HCT116 (cell line): ENCODE measurements around the gene SPDYE16. TPM values are rescaled to one million over a fixed set of nuclear protein-coding genes. Genes with fewer than 3 reads are reported as not detected.

Source experiments
- ATAC-seq: fragments of 200-7000 bp; cut with Tn5 transposase; 2 replicates; pipeline ENCODE4 v1.9.1; 2020; ENCODE audit warnings: mild to moderate bottlenecking, moderate library complexity
- BruUV-seq: library from RNA; stranded (reverse); fragments of 400-500 nt; replicated peaks from 2 replicates; lab custom pipeline; 2021; lab: Mats Ljungman, UMichigan
- CTCF ChIA-PET: fragments of 300-600 bp; sonication (Branson Sonifier 250); formaldehyde crosslinking; loops from one replicate; lab custom pipeline; 2021; ENCODE audit warnings: antibody characterized with exemption; lab: Charles Lee
- POLR2A ChIA-PET: fragments of 300-600, 350-600 bp; sonication (Branson Sonifier 250); formaldehyde crosslinking; loops from one replicate; lab custom pipeline; 2021; ENCODE audit warnings: antibody characterized with exemption; lab: Charles Lee
- RAD21 ChIA-PET, 2 experiments: fragments of 300-600 bp; sonication (Branson Sonifier 250); formaldehyde crosslinking; loops; one replicate each; lab custom pipeline; 2023; ENCODE audit warnings: low total read pairs in 2 of 2; ENCODE audit not compliant: uncharacterized antibody in 2 of 2, unreplicated experiment in 2 of 2, low non-redundant PET in 1 of 2; lab: Charles Lee
- DNase-seq: peaks from one replicate; pipeline ENCODE4 v3.0.0-alpha.2; 2010; ENCODE audit warnings: low read depth, low spot score
- H2AFZ ChIP-seq: fragments of 200-600 bp; shearing (Covaris generic), sonication (generic); 2 replicates; pipeline ENCODE4 v1.6.1; 2017; ENCODE audit warnings: low read depth, mixed run types, mixed read lengths, antibody characterized with exemption, low read length; ENCODE audit not compliant: poor library complexity, severe bottlenecking
- H3K27ac ChIP-seq: 2 replicates; pipeline ENCODE4 v1.5.1; 2012; ENCODE audit warnings: low read depth, low read length
- H3K27me3 ChIP-seq: fragments of 200-600 bp; sonication (generic); 2 replicates; pipeline ENCODE4 v1.6.1; 2016; ENCODE audit warnings: mixed run types, low read length, mixed read lengths; ENCODE audit not compliant: insufficient read depth
- H3K36me3 ChIP-seq, 2 experiments: fragments of 200-500 bp in 1 of 2; fragments of 200-600 bp in 1 of 2; sonication (Bioruptor generic) in 1 of 2; sonication (generic) in 1 of 2; 2 replicates each; pipeline versions ENCODE4 v1.5.1 to v1.6.1; 2014 to 2016; ENCODE audit warnings: low read length in 2 of 2, inconsistent platforms in 1 of 2, mixed read lengths in 1 of 2, mixed run types in 1 of 2; ENCODE audit not compliant: insufficient read depth in 2 of 2, control insufficient read depth in 1 of 2
- H3K4me1 ChIP-seq, 2 experiments: fragments of 200-600 bp in 1 of 2; sonication (generic) in 1 of 2; 2 replicates each; pipeline versions ENCODE4 v1.5.1 to v1.6.1; 2012 to 2017; ENCODE audit warnings: low read length in 2 of 2, inconsistent platforms in 1 of 2, mild to moderate bottlenecking in 1 of 2, mixed read lengths in 1 of 2, mixed run types in 1 of 2, moderate library complexity in 1 of 2; ENCODE audit not compliant: insufficient read depth in 2 of 2, control insufficient read depth in 1 of 2
- H3K4me2 ChIP-seq: fragments of 200-600 bp; sonication (generic); 2 replicates; pipeline ENCODE4 v1.6.1; 2017; ENCODE audit warnings: mixed run types, low read length, mixed read lengths
- H3K4me3 ChIP-seq, 2 experiments: fragments of 200-600 bp in 1 of 2; sonication (generic) in 1 of 2; replicated peaks in 1 of 2; 2 replicates each; pipeline ENCODE4 v1.5.1; 2011 to 2016; ENCODE audit warnings: low read length in 2 of 2, control low read depth in 1 of 2, low read depth in 1 of 2, mild to moderate bottlenecking in 1 of 2, mixed read lengths in 1 of 2, mixed run types in 1 of 2
- H3K79me2 ChIP-seq: fragments of 200-600 bp; sonication (generic); 2 replicates; pipeline ENCODE4 v1.6.1; 2017; ENCODE audit warnings: mild to moderate bottlenecking, mixed run types, low read length, moderate library complexity, mixed read lengths; ENCODE audit not compliant: insufficient read depth
- H3K9ac ChIP-seq: fragments of 200-600 bp; sonication (generic); 2 replicates; pipeline ENCODE4 v1.6.1; 2016; ENCODE audit warnings: low read length, mixed read lengths
- H3K9me2 ChIP-seq: fragments of 200-600 bp; sonication (generic), shearing (Covaris generic); 2 replicates; pipeline ENCODE4 v1.6.1; 2017; ENCODE audit warnings: mixed run types, mild to moderate bottlenecking, moderate library complexity; ENCODE audit not compliant: insufficient read depth
- H3K9me3 ChIP-seq, 2 experiments: fragments of 200-500 bp in 1 of 2; fragments of 200-600 bp in 1 of 2; sonication (Bioruptor generic) in 1 of 2; sonication (generic) in 1 of 2; 2 replicates each; pipeline ENCODE4 v1.6.1; 2014 to 2017; ENCODE audit warnings: low read length in 2 of 2, mixed read lengths in 2 of 2, inconsistent platforms in 1 of 2, low read depth in 1 of 2, mild to moderate bottlenecking in 1 of 2, mixed run types in 1 of 2, moderate library complexity in 1 of 2; ENCODE audit not compliant: control insufficient read depth in 1 of 2, insufficient read depth in 1 of 2
- H4K20me1 ChIP-seq: fragments of 200-600 bp; sonication (generic), shearing (Covaris generic); 2 replicates; pipeline ENCODE4 v1.6.1; 2017; ENCODE audit warnings: mixed run types, mild to moderate bottlenecking, moderate library complexity; ENCODE audit not compliant: insufficient read depth
- REST ChIP-seq: IDR thresholded peaks from 2 replicates; pipeline ENCODE4 v1.6.1; 2012; ENCODE audit warnings: low read depth
- ZFX ChIP-seq: fragments of 450-650 bp; IDR thresholded peaks from 2 replicates; pipeline ENCODE4 v1.6.1; 2017
- intact Hi-C: fragments of 100-400 bp; cut with micrococcal nuclease; formaldehyde crosslinking; loops from 2 replicates; pipeline ENCODE4 v1.10.0; 2022
- total RNA-seq: library from RNA; stranded (reverse); gene quantifications from one replicate; pipeline ENCODE4 v1.2.1, GENCODE V29; 2021; ENCODE audit not compliant: unreplicated experiment

SPDYE16 gene
- total RNA-seq, 1 experiment from 2014 or later, result not detected

GRCh38 chr7:76514926-76515771 lies 27.9 kb downstream of the SPDYE16 start (continued):
- no peak for TF ChIP-seq REST

DNA sequence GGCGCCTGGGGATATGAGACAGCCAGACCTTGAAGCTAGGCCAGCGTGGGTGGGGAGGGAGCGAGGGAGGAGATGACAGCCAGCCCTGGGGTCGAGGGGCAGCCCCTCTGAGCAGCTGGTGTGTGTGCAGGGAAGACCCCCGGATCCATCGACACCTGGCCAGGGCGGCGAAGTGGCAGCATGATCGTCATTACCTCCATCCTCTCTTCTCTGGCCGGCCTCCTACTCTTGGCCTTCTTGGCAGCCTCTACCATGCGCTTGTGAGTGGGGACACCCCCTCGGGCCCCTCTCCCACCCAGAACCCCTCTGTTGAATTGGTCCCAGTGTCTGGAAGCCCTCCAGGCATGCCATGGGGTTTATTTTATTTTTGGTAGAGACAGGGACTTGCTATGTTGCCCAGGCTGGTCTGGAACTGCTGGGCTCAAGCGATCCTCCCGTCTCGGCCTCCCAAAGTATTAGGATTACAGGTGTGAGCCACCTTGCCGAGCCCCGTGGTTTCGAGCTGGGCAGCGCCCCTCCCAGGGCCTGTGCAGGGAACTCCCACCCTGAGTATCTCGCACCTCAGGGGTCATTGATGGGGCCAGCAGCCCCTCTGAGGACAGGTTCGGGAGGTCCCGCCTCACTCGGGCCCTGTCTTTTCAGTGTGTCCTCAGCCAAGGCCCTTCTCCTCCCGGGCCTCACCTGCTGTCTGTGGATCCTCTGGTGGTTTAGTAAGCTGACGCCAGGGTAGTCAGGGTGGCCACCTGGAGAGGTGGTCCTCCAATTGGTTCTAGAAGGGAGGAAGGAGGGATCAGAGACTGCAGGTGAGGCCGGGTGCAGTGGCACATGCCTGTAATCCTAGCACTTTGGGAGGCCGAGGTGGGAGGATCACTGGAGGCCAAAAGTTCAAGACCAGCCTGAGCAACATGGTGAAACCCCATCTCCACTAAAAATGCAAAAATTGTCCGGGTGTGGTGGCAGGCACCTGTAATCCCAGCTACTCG lies 29.0 kb downstream of the SPDYE16 start:
- intact Hi-C loops, result no loop called here

More for the DNA sequence above, 29.0 kb downstream of the SPDYE16 start:
- no peak overlapping the region for H3K9ac ChIP-seq
- no peaks in the 10 kb centered on the region for H3K9me2 ChIP-seq
- no peaks in the 10 kb centered on the region for H3K9me3 ChIP-seq
- H2AFZ ChIP-seq, result no peak overlapping the region
- CTCF ChIA-PET, result no interaction called here
- peak overlapping the region; percentile 70; the same call in 1 of the 2 replicates for H3K4me2 ChIP-seq
- peak overlapping the region; percentile 66; the same call in 1 of the 2 replicates for H3K27ac ChIP-seq
- peaks cover 22 to 27% of the 10 kb centered on the region in 2 experiments for H3K4me1 ChIP-seq
- no peak overlapping the region for H3K4me3 ChIP-seq
- BruUV-seq, result no TSS peak
- no peak for DNase-seq
- H3K36me3 ChIP-seq, result no peaks in the 10 kb centered on the region
- TF ChIP-seq ZFX, result no peak
- TF ChIP-seq, all 23 proteins: peak for 0
- POLR2A ChIA-PET, result no interaction called here
- ATAC-seq, result no peak
- Histone ChIP-seq H3K27me3 (no peaks in the 10 kb centered on the region), H4K20me1 (no peaks in the 10 kb centered on the region), H3K79me2 (no peaks in the 10 kb centered on the region)
- RAD21 ChIA-PET, result no interaction called here
